ENCODE measurements around the gene FCGR3B.
"Not testable (repeated sequence)": the region's sequence is repeated elsewhere in the genome, so short reads cannot be mapped to it uniquely, and the experiment has no call there.

- not testable (repeated sequence) for TF ChIP-seq CTCF (conservative IDR thresholded peaks at IDR 0.05; ENCODE audit: low read depth in 2 of 2); POLR2AphosphoS5 (IDR thresholded peaks at IDR 0.05; ENCODE audit: low read depth); JUNB (IDR thresholded peaks at IDR 0.05; ENCODE audit: unreplicated experiment); ETS1 (IDR thresholded peaks at IDR 0.05); EZH2phosphoT487 (IDR thresholded peaks at IDR 0.05; ENCODE audit: unreplicated experiment); CREB1 (CRISPR knock-in tag; IDR thresholded peaks at IDR 0.05; ENCODE audit: low read depth)
These were observed 6.4 kb downstream of the FCGR3B start for GRCh38 chr1:161624605-161625004.

All from GM23338 (cell line).